Mesothelial cell of epicardium (in vitro differentiated cells): ENCODE data around the gene BCR. TPM values are rescaled to one million over a fixed set of nuclear protein-coding genes. Genes with fewer than 3 reads are reported as not detected.
"Not testable (repeated sequence)": the region's sequence is repeated elsewhere in the genome, so short reads cannot be mapped to it uniquely, and the experiment has no call there.

Experiments used
- DNase-seq, 2 experiments: peaks; one replicate each; pipeline ENCODE4 v3.0.0; 2021; ENCODE audit warnings: low spot score in 2 of 2; ENCODE audit not compliant: unreplicated experiment in 2 of 2
- H3K27ac Mint-ChIP-seq: 2 replicates; pipeline ENCODE4 v1.8.0; 2021; ENCODE audit warnings: mixed read lengths
- H3K27me3 Mint-ChIP-seq: 2 replicates; pipeline ENCODE4 v1.8.0; 2021; ENCODE audit warnings: low read depth, mixed read lengths
- H3K36me3 Mint-ChIP-seq: 2 replicates; pipeline ENCODE4 v1.8.0; 2021; ENCODE audit warnings: mixed read lengths
- H3K4me1 Mint-ChIP-seq: 2 replicates; pipeline ENCODE4 v1.8.0; 2021; ENCODE audit warnings: mixed read lengths
- H3K4me3 Mint-ChIP-seq: 2 replicates; pipeline ENCODE4 v1.8.0; 2021; ENCODE audit warnings: mild to moderate bottlenecking, moderate library complexity, mixed read lengths
- H3K9me3 Mint-ChIP-seq: 2 replicates; pipeline ENCODE4 v1.8.0; 2021; ENCODE audit warnings: mixed read lengths
- CTCF ChIP-seq: fragments of 200-600 bp; sonication (generic); IDR thresholded peaks from one replicate; pipeline ENCODE4 v1.5.0; 2021; ENCODE audit warnings: antibody characterized with exemption; ENCODE audit not compliant: unreplicated experiment
- total RNA-seq: library from RNA; stranded (reverse); gene quantifications from 3 replicates; pipeline ENCODE4 v1.2.1, GENCODE V29; 2021

BCR gene
- 69.6 to 74.6 TPM (median 72.4 TPM) in 3 replicates for total RNA-seq

- TF ChIP-seq CTCF = no peak
- Mint-ChIP-seq H3K36me3 (peaks cover 16% of the 10 kb centered on the region), H3K4me3 (peak within 1 kb of the TSS; percentile 79), H3K27ac (no peak within 1 kb of the TSS), H3K9me3 (peaks cover 17% of the 10 kb centered on the region), H3K4me1 (peaks cover 41% of the 10 kb centered on the region), H3K27me3 (no peaks in the 10 kb centered on the region)
- DNase-seq = peak; percentile 53 to 56
Observed at GRCh38 chr22:23180301-23180892, at the start of gene BCR. Gene BCR (plus strand): TSS chr22:23180509. CDS start chr22:23180961, 452 bp downstream.

- no peak overlapping the region for H3K27ac Mint-ChIP-seq
Observed at GRCh38 chr22:23130697-23131096, 49.6 kb upstream of the BCR start.

DNA sequence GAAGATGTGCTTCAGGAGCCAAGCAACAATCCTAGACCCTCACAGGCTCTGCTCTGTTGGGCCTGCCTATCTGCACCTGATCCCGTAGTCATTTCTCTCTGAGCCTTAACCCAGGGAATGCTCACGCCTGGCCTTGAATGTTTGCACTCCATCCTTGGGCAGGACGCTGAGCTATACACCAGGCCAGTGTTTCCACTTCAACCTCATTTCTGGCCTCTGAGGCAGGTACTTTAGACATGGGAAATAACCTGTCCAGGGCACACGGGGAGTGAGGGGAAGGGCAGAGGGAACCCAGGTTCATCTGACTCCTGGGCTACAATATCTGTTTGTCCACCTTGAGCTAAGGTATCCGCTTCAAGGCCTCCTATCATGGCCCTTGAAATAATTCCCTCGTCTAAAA, 48.4 kb upstream of the BCR start:
- Mint-ChIP-seq H3K27ac (no peak overlapping the region), H3K4me1 (peaks cover 4% of the 10 kb centered on the region), H3K27me3 (peaks cover 2% of the 10 kb centered on the region), H3K36me3 (no peaks in the 10 kb centered on the region), H3K4me3 (no peak overlapping the region), H3K9me3 (no peaks in the 10 kb centered on the region)
- TF ChIP-seq CTCF = no peak
- no peak for DNase-seq

More at GRCh38 chr22:23130697-23131096, 49.6 kb upstream of the BCR start:
- H3K4me3 Mint-ChIP-seq = no peak overlapping the region
- H3K9me3 Mint-ChIP-seq = no peaks in the 10 kb centered on the region
- TF ChIP-seq CTCF = no peak
- no peaks in the 10 kb centered on the region for H3K36me3 Mint-ChIP-seq
- peaks cover 4% of the 10 kb centered on the region for H3K4me1 Mint-ChIP-seq
- H3K27me3 Mint-ChIP-seq = peaks cover 2% of the 10 kb centered on the region
- DNase-seq = no peak

GRCh38 chr22:23132376-23133091, 47.8 kb upstream of the BCR start:
- no peak overlapping the region for H3K27ac Mint-ChIP-seq
- no peaks in the 10 kb centered on the region for H3K9me3 Mint-ChIP-seq
- no peak for TF ChIP-seq CTCF
- no peaks in the 10 kb centered on the region for H3K36me3 Mint-ChIP-seq
- peaks cover 4% of the 10 kb centered on the region for H3K4me1 Mint-ChIP-seq
- no peak for DNase-seq
- peaks cover 2% of the 10 kb centered on the region for H3K27me3 Mint-ChIP-seq
- H3K4me3 Mint-ChIP-seq = no peak overlapping the region

- no peak for TF ChIP-seq CTCF
- H3K27me3 Mint-ChIP-seq = peaks cover 2% of the 10 kb centered on the region
- no peak overlapping the region for H3K4me3 Mint-ChIP-seq
- no peak for DNase-seq
- H3K9me3 Mint-ChIP-seq = no peaks in the 10 kb centered on the region
- H3K36me3 Mint-ChIP-seq = no peaks in the 10 kb centered on the region
- peaks cover 7% of the 10 kb centered on the region for H3K4me1 Mint-ChIP-seq
- no peak overlapping the region for H3K27ac Mint-ChIP-seq
Observed at GRCh38 chr22:23133922-23134321, 46.4 kb upstream of the BCR start.

DNA sequence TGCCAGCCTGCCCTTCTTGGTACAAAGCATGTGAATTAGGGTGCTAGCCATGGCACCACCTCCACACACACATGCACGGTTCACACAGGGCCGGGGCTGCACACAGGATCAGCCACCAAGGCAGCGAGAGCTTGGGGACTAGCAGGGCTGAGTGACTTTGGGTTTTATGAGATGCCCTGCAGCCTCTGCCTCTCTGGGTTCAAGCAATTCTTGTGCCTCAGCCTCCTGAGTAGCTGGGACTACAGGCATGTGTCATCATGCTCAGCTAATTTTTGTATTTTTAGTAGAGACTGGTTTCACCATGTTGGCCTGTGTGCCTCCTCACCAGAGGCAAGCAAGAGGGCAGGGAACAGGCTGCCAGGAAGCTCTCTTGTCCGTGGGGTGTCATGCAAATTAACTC, 43.3 kb upstream of the BCR start:
- not testable (repeated sequence) for H3K27ac Mint-ChIP-seq, H3K4me3 Mint-ChIP-seq, H3K9me3 Mint-ChIP-seq, DNase-seq, H3K36me3 Mint-ChIP-seq, H3K27me3 Mint-ChIP-seq
- H3K4me1 Mint-ChIP-seq = peaks cover 13% of the 10 kb centered on the region
